OCI-LY7 (cell line): ENCODE data around the gene XIST.

Experiments used
- EZH2phosphoT487 ChIP-seq: fragments of 200-600 bp; sonication (generic); IDR thresholded peaks from 2 replicates; pipeline ENCODE4 v1.6.1; 2018; ENCODE audit warnings: low read depth, borderline replicate concordance, mild to moderate bottlenecking, mixed run types, antibody characterized with exemption, low read length, moderate library complexity, mixed read lengths
- TF ChIP-seq, protein P1 (sequence below): fragments of 200-600 bp; sonication (generic); conservative IDR thresholded peaks from 2 replicates; pipeline ENCODE4 v1.5.1; 2014; ENCODE audit warnings: mild to moderate bottlenecking, antibody characterized with exemption, low read length, moderate library complexity, mixed read lengths

DNA sequence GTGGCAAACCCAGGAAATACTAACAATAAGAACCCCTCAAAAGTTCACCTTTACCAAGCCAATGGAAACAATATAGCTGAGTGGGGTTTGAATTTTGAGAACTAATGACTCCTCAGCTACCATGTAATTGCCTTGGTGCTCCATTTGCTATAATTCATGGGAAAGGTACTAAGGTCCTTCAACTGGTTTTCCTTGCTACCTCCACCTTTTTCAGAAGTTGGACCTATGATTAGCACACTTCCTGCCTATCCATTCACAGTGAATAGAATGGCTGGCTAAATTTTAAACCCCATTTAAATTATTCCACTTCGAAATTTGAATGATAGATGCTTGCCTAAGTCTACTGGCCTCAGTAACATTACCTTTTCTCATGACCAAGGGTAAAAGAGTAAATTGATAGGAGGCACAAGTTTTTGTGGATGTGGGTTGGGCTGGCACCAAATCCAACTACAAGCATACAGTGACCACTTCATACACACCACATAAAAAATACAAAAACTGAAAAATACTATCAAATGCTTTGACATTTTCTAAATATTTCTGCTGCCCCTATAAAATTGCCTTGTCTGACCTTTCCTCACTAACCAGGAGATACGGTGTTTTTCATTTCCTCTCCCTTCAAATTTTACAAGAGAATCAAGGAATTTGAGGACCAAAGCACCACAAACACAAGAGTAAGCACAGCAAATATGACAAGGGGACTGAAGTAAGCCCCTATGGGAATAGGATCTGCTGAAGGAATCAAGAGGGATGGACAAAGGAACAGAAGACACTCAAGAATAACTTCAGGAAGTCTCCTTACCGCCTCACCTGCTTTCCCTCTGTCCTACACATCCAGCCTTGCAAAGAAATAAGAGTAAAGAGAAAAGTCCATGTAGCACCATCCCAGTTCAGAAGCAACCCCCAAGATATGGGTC is 34.1 kb downstream of the XIST start:
- TF ChIP-seq, protein P1, sequence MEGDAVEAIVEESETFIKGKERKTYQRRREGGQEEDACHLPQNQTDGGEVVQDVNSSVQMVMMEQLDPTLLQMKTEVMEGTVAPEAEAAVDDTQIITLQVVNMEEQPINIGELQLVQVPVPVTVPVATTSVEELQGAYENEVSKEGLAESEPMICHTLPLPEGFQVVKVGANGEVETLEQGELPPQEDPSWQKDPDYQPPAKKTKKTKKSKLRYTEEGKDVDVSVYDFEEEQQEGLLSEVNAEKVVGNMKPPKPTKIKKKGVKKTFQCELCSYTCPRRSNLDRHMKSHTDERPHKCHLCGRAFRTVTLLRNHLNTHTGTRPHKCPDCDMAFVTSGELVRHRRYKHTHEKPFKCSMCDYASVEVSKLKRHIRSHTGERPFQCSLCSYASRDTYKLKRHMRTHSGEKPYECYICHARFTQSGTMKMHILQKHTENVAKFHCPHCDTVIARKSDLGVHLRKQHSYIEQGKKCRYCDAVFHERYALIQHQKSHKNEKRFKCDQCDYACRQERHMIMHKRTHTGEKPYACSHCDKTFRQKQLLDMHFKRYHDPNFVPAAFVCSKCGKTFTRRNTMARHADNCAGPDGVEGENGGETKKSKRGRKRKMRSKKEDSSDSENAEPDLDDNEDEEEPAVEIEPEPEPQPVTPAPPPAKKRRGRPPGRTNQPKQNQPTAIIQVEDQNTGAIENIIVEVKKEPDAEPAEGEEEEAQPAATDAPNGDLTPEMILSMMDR: no peak
- TF ChIP-seq EZH2phosphoT487: no peak
